K562 (cell line): ENCODE measurements around the gene DOCK6. TPM values are rescaled to one million over a fixed set of nuclear protein-coding genes. Genes with fewer than 3 reads are reported as not detected.

ENCODE experiments used
- ATAC-seq: fragments of 200-7000 bp; cut with Tn5 transposase; 3 replicates; pipeline ENCODE4 v1.9.1; 2020; ENCODE audit warnings: moderate library complexity
- BruUV-seq: library from RNA; stranded (reverse); fragments of 400-500 nt; replicated peaks from 2 replicates; lab custom pipeline; 2021; lab: Mats Ljungman, UMichigan
- CTCF ChIA-PET: fragments of 300-600 bp; formaldehyde crosslinking; extraction: SDS; loops from one replicate; lab custom pipeline; 2021; ENCODE audit warnings: low intra/inter-chr PET ratio; lab: Yijun Ruan, JAX
- POLR2A ChIA-PET: fragments of 300-600, 350-650 bp; sonication (Branson Sonifier 250); formaldehyde crosslinking; extraction: SDS; loops from one replicate; lab custom pipeline; 2021; ENCODE audit warnings: antibody characterized with exemption, inconsistent platforms; lab: Yijun Ruan, JAX
- DNase-seq, 4 experiments: peaks; one replicate each; pipeline versions ENCODE4 v3.0.0 to v3.0.0-alpha.2; 2011 to 2018; ENCODE audit warnings: low spot score in 3 of 4, mixed read lengths in 3 of 4; ENCODE audit errors: extremely low read depth in 1 of 4
- FAIRE-seq: peaks from 2 replicates; lab custom pipeline; 2011; peaks lifted over from hg19 to GRCh38; lab: Jason Lieb, UNC
- H2AFZ ChIP-seq: 2 replicates; pipeline ENCODE4 v1.6.0; 2011; ENCODE audit warnings: low read depth, low read length, control low read depth, inconsistent platforms
- H3K27ac ChIP-seq: fragments of 200-600 bp; 3 replicates; pipeline ENCODE4 v1.8.0; 2011; ENCODE audit warnings: low read depth, mild to moderate bottlenecking, control low read depth, inconsistent platforms, low read length, moderate library complexity, mixed read lengths; ENCODE audit errors: extremely low read depth
- H3K27me3 ChIP-seq, 2 experiments: fragments of 300-600 bp in 1 of 2; 2 replicates in 1 of 2; 3 replicates in 1 of 2; pipeline versions ENCODE4 v1.6.0 to v1.8.0; 2011; ENCODE audit warnings: inconsistent platforms in 2 of 2, low read length in 2 of 2, mild to moderate bottlenecking in 1 of 2, mixed read lengths in 1 of 2, moderate library complexity in 1 of 2; ENCODE audit not compliant: control insufficient read depth in 2 of 2, insufficient read depth in 2 of 2
- H3K36me3 ChIP-seq: fragments of 300-600 bp; 3 replicates; pipeline ENCODE4 v1.8.0; 2011; ENCODE audit warnings: mild to moderate bottlenecking, low read length, inconsistent platforms; ENCODE audit not compliant: control insufficient read depth, insufficient read depth
- H3K4me1 ChIP-seq, 2 experiments: fragments of 200-600 bp in 1 of 2; replicated peaks in 1 of 2; 2 replicates in 1 of 2; 3 replicates in 1 of 2; pipeline versions ENCODE4 v1.5.1 to v1.8.0; 2011; ENCODE audit warnings: inconsistent platforms in 2 of 2, low read length in 2 of 2, mild to moderate bottlenecking in 1 of 2, mixed read lengths in 1 of 2, moderate library complexity in 1 of 2; ENCODE audit not compliant: control insufficient read depth in 2 of 2, insufficient read depth in 2 of 2
- H3K4me2 ChIP-seq: 2 replicates; pipeline ENCODE4 v1.6.1; 2011; ENCODE audit warnings: low read length, control low read depth, inconsistent platforms, mixed read lengths; ENCODE audit not compliant: insufficient read depth
- H3K4me3 ChIP-seq: fragments of 200-600 bp; sonication (generic), shearing (Covaris generic); 2 replicates; pipeline ENCODE4 v1.5.1; 2016; ENCODE audit warnings: control low read depth, inconsistent platforms
- H3K79me2 ChIP-seq: fragments of 200-600 bp; 3 replicates; pipeline ENCODE4 v1.8.0; 2011; ENCODE audit warnings: low read length, inconsistent platforms; ENCODE audit not compliant: control insufficient read depth, insufficient read depth
- H3K9ac ChIP-seq, 2 experiments: 2 replicates each; pipeline versions ENCODE4 v1.6.0 to v1.6.1; 2011; ENCODE audit warnings: low read depth in 2 of 2, low read length in 2 of 2, control low read depth in 1 of 2, inconsistent platforms in 1 of 2, mild to moderate bottlenecking in 1 of 2, mixed read lengths in 1 of 2; ENCODE audit not compliant: insufficient read depth in 1 of 2
- H3K9me1 ChIP-seq: one replicate; pipeline ENCODE4 v1.6.0; 2011; ENCODE audit warnings: inconsistent platforms, mild to moderate bottlenecking, low read length, moderate library complexity; ENCODE audit not compliant: control insufficient read depth, insufficient read depth
- H3K9me3 ChIP-seq: replicated peaks from 2 replicates; pipeline ENCODE4 v1.5.1; 2011; ENCODE audit warnings: low read depth, low read length, inconsistent platforms; ENCODE audit not compliant: control insufficient read depth, insufficient read depth
- H4K20me1 ChIP-seq: replicated peaks from 2 replicates; pipeline ENCODE4 v1.6.1; 2011; ENCODE audit warnings: low read length, inconsistent platforms, mixed read lengths; ENCODE audit not compliant: control insufficient read depth, insufficient read depth
- KAT7 ChIP-seq: sonication (generic); formaldehyde crosslinking; IDR thresholded peaks from 2 replicates; pipeline ENCODE4 v1.8.0; 2022; ENCODE audit warnings: missing genetic modification reagents, mild to moderate bottlenecking, borderline replicate concordance
- NFYB ChIP-seq: IDR thresholded peaks from 2 replicates; pipeline ENCODE4 v1.6.1; 2011; ENCODE audit warnings: mild to moderate bottlenecking, moderate library complexity; ENCODE audit not compliant: insufficient read length; ENCODE audit errors: extremely low read depth
- RBM25 ChIP-seq: fragments of 200-400 bp; formaldehyde crosslinking; IDR thresholded peaks from 2 replicates; pipeline ENCODE4 v1.6.1; 2018; ENCODE audit warnings: low read length, low read depth, moderate library complexity; ENCODE audit not compliant: severe bottlenecking
- RHOXF2B ChIP-seq: fragments of 250-450 bp; sonication (Bioruptor Pico); conservative IDR thresholded peaks from 2 replicates; pipeline ENCODE4 v1.5.1; 2021
- SMARCE1 ChIP-seq: fragments of 450-650 bp; IDR thresholded peaks from 2 replicates; pipeline ENCODE4 v1.7.1; 2016; ENCODE audit warnings: mild to moderate bottlenecking
- THRAP3 ChIP-seq: fragments of 450-650 bp; IDR thresholded peaks from 2 replicates; pipeline ENCODE4 v1.6.1; 2016; ENCODE audit warnings: mild to moderate bottlenecking, inconsistent platforms, borderline replicate concordance
- ZMIZ1 ChIP-seq, 2 experiments: fragments of 150-350 bp in 1 of 2; IDR thresholded peaks; 2 replicates each; pipeline ENCODE4 v1.6.1; 2012 to 2016; ENCODE audit warnings: low read depth in 2 of 2, low read length in 2 of 2, mild to moderate bottlenecking in 1 of 2, moderate library complexity in 1 of 2
- ZNF3 ChIP-seq: fragments of 250-450 bp; sonication (Bioruptor Pico); IDR thresholded peaks from 2 replicates; pipeline ENCODE4 v1.5.0; 2021; ENCODE audit warnings: mild to moderate bottlenecking, moderate library complexity
- WGBS: fragments of 100-300 bp; shearing (Covaris generic); methylation state at CpG from one replicate; pipeline ENCODE4 v1.1.6; 2016; ENCODE audit warnings: low coverage, mixed read lengths; ENCODE audit not compliant: insufficient coverage; ENCODE audit errors: missing lambda C conversion rate; 5-methylcytosine and 5-hydroxymethylcytosine counted together
- in situ Hi-C: fragments of 300-500 bp; cut with MboI; formaldehyde crosslinking; loops from 4 replicates; pipeline ENCODE4 v1.15.0; 2018; ENCODE audit warnings: inconsistent platforms, mixed read lengths
- intact Hi-C: fragments of 100-400 bp; cut with micrococcal nuclease; formaldehyde crosslinking; loops from 2 replicates; pipeline ENCODE4 v1.14.2; 2022
- polyA plus RNA-seq, 8 experiments: library from polyadenylated mRNA; depleted of rRNA in 4 of 8; stranded (reverse) in 5 of 8; unstranded in 3 of 8; fragments of >200 nt; fragmentation: Nextera tagmentation in 2 of 8; fragmentation: Illumina TruSeq in 1 of 8; extraction: Ambion mirVana in 2 of 8; extraction: Trizol in 1 of 8; gene quantifications; 2 replicates each; pipeline versions ENCODE4 v1.2.1 to v1.2.3, GENCODE V29; 2011 to 2014; ENCODE audit warnings: inconsistent platforms in 1 of 8, missing spikeins in 1 of 8
- total RNA-seq, 7 experiments: library from RNA; depleted of rRNA in 6 of 7; stranded (reverse); fragments of >200 nt in 6 of 7; fragmentation: Illumina TruSeq in 2 of 7; extraction: Trizol in 2 of 7; gene quantifications; 2 replicates each; pipeline versions ENCODE4 v1.2.1 to v1.2.3, GENCODE V29; 2011 to 2021; ENCODE audit warnings: low replicate concordance in 1 of 7
- TF ChIP-seq, protein P1 (sequence below): fragments of 450-650 bp; IDR thresholded peaks from 2 replicates; pipeline ENCODE4 v1.6.1; 2016

Gene DOCK6
- total and polyA plus RNA-seq, 9 of the 15 experiments (the other 6 are each of a cell fraction or from before 2014, with no cell fraction given): 0.35 to 19.3 (median 3.8) TPM

- TF ChIP-seq ZMIZ1 (IDR thresholded peaks at IDR 0.05; ENCODE audit: low read depth in 2 of 2, low read length in 2 of 2) (no peak), ZNF3 (CRISPR knock-in tag) (no peak), THRAP3 (no peak), NFYB (no peak), RHOXF2B (CRISPR knock-in tag) (no peak), KAT7 (CRISPR knock-in tag) (no peak)
Observed at GRCh38 chr19:11225172-11225571, 37.2 kb downstream of the DOCK6 start (continued).

- H3K9me1 ChIP-seq: peaks cover 4% of the 10 kb centered on the region
- in situ Hi-C loops: no loop called here
- CTCF ChIA-PET: interaction anchor here (0.7 kb wide), 1 partner anchor 54 kb away, joined by 3 read pairs; no protein-coding TSS in a partner anchor
- H3K36me3 ChIP-seq: no peaks in the 10 kb centered on the region
- H3K4me1 ChIP-seq: peaks cover 4 to 18% of the 10 kb centered on the region in 2 experiments; a peak in 3 of 5 replicates
- ATAC-seq: no peak
- TF ChIP-seq, protein P1, sequence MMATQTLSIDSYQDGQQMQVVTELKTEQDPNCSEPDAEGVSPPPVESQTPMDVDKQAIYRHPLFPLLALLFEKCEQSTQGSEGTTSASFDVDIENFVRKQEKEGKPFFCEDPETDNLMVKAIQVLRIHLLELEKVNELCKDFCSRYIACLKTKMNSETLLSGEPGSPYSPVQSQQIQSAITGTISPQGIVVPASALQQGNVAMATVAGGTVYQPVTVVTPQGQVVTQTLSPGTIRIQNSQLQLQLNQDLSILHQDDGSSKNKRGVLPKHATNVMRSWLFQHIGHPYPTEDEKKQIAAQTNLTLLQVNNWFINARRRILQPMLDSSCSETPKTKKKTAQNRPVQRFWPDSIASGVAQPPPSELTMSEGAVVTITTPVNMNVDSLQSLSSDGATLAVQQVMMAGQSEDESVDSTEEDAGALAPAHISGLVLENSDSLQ: no peak
- no peak for TF ChIP-seq SMARCE1
- peak; percentile 41 for TF ChIP-seq RBM25
- TF ChIP-seq, all 486 proteins: peak for 1
- no peaks in the 10 kb centered on the region for H3K79me2 ChIP-seq
- no TSS peak for BruUV-seq
- H2AFZ ChIP-seq: no peak overlapping the region
- POLR2A ChIA-PET: no interaction called here
- peaks cover 3% of the 10 kb centered on the region; the same call in 1 of the 2 replicates for H4K20me1 ChIP-seq
- no peak for DNase-seq
- 48% methylated on average over 6 of the region's 7 CpGs for WGBS
- H3K9me3 ChIP-seq: peaks cover 4% of the 10 kb centered on the region; the same call in 1 of the 2 replicates
- intact Hi-C loops: no loop called here
- no peak overlapping the region for H3K4me3 ChIP-seq
- H3K27me3 ChIP-seq: no peaks in the 10 kb centered on the region
- no peak for FAIRE-seq
- H3K9ac ChIP-seq: no peak overlapping the region; a peak in 1 of 4 replicates
- no peak overlapping the region for H3K27ac ChIP-seq
- H3K4me2 ChIP-seq: no peak overlapping the region
Observed at GRCh38 chr19:11224429-11224828, 37.9 kb downstream of the DOCK6 start.
